Panc1 (cell line): ENCODE data around the gene FZR1. TPM values are rescaled to one million over a fixed set of nuclear protein-coding genes. Genes with fewer than 3 reads are reported as not detected.
"Not testable (repeated sequence)": the region's sequence is repeated elsewhere in the genome, so short reads cannot be mapped to it uniquely, and the experiment has no call there.

Experiments used
- ATAC-seq: fragments of 200-7000 bp; cut with Tn5 transposase; 2 replicates; pipeline ENCODE4 v1.9.1; 2020; ENCODE audit warnings: mild to moderate bottlenecking, moderate library complexity
- BruUV-seq: library from RNA; stranded (reverse); fragments of 400-500 nt; replicated peaks from 2 replicates; lab custom pipeline; 2021; lab: Mats Ljungman, UMichigan
- CTCF ChIA-PET: fragments of 300-600 bp; sonication (Branson Sonifier 250); formaldehyde crosslinking; loops from one replicate; lab custom pipeline; 2022; ENCODE audit warnings: antibody characterized with exemption; lab: Charles Lee
- POLR2A ChIA-PET: fragments of 300-600 bp; sonication (Branson Sonifier 250); formaldehyde crosslinking; loops from one replicate; lab custom pipeline; 2022; ENCODE audit warnings: antibody characterized with exemption; lab: Charles Lee
- DNase-seq: peaks from one replicate; pipeline ENCODE4 v3.0.0-alpha.2; 2010; ENCODE audit warnings: low read depth, low spot score
- H3K27ac ChIP-seq: 2 replicates; pipeline ENCODE4 v1.5.1; 2011; ENCODE audit warnings: mild to moderate bottlenecking, low read length, inconsistent platforms
- H3K27me3 ChIP-seq: fragments of 200-500 bp; sonication (Bioruptor generic); 2 replicates; pipeline ENCODE4 v1.6.0; 2014; ENCODE audit warnings: low read length, inconsistent platforms; ENCODE audit not compliant: control insufficient read depth, insufficient read depth
- H3K36me3 ChIP-seq: fragments of 200-500 bp; sonication (Bioruptor generic); 2 replicates; pipeline ENCODE4 v1.5.1; 2014; ENCODE audit warnings: inconsistent platforms, mild to moderate bottlenecking, low read length, moderate library complexity; ENCODE audit not compliant: control insufficient read depth, insufficient read depth
- H3K4me1 ChIP-seq: 2 replicates; pipeline ENCODE4 v1.5.1; 2011; ENCODE audit warnings: inconsistent platforms, mild to moderate bottlenecking, low read length, moderate library complexity; ENCODE audit not compliant: control insufficient read depth, insufficient read depth
- H3K4me3 ChIP-seq, 2 experiments: 2 replicates each; pipeline ENCODE4 v1.5.1; 2011 to 2012; ENCODE audit warnings: low read depth in 2 of 2, low read length in 2 of 2, mild to moderate bottlenecking in 2 of 2, inconsistent platforms in 1 of 2, moderate library complexity in 1 of 2
- H3K9me3 ChIP-seq: fragments of 200-500 bp; sonication (Bioruptor generic); 2 replicates; pipeline ENCODE4 v1.5.1; 2014; ENCODE audit warnings: low read depth, mild to moderate bottlenecking, inconsistent platforms, low read length, moderate library complexity; ENCODE audit not compliant: control insufficient read depth, insufficient read depth
- CTCF ChIP-seq: fragments of 450-650 bp; IDR thresholded peaks from 2 replicates; pipeline ENCODE4 v1.5.1; 2017; ENCODE audit warnings: mild to moderate bottlenecking
- POLR2AphosphoS5 ChIP-seq: IDR thresholded peaks from 2 replicates; pipeline ENCODE4 v1.6.1; 2012; ENCODE audit warnings: mild to moderate bottlenecking, low read depth, low read length, moderate library complexity
- REST ChIP-seq, 2 experiments: IDR thresholded peaks; 2 replicates each; pipeline ENCODE4 v1.6.1; 2011 to 2012; ENCODE audit warnings: low read depth in 2 of 2, control low read depth in 1 of 2, low read length in 1 of 2, mild to moderate bottlenecking in 1 of 2, moderate library complexity in 1 of 2; ENCODE audit not compliant: insufficient read depth in 1 of 2
- SIN3A ChIP-seq: IDR thresholded peaks from 2 replicates; pipeline ENCODE4 v1.6.1; 2012; ENCODE audit warnings: low read depth, mild to moderate bottlenecking, low read length, moderate library complexity, borderline replicate concordance; ENCODE audit not compliant: insufficient read depth
- TCF7L2 ChIP-seq: IDR thresholded peaks from 2 replicates; pipeline ENCODE4 v1.6.1; 2011; ENCODE audit warnings: mild to moderate bottlenecking, low read depth, low read length, inconsistent platforms
- in situ Hi-C: cut with HindIII; loops from 2 replicates; pipeline ENCODE4 v1.10.0; 2016; ENCODE audit warnings: low sequenced_read_pairs, low pct_unique_long_range_greater_than_20kb
- intact Hi-C: fragments of 100-400 bp; cut with micrococcal nuclease; formaldehyde crosslinking; loops from one replicate; pipeline ENCODE4 v1.10.0; 2022; ENCODE audit not compliant: unreplicated experiment
- total RNA-seq: library from RNA; stranded (reverse); gene quantifications from one replicate; pipeline ENCODE4 v1.2.1, GENCODE V29; 2021; ENCODE audit not compliant: unreplicated experiment

Gene FZR1
- total RNA-seq, 1 experiment from 2014 or later, result 48.7 TPM

DNA sequence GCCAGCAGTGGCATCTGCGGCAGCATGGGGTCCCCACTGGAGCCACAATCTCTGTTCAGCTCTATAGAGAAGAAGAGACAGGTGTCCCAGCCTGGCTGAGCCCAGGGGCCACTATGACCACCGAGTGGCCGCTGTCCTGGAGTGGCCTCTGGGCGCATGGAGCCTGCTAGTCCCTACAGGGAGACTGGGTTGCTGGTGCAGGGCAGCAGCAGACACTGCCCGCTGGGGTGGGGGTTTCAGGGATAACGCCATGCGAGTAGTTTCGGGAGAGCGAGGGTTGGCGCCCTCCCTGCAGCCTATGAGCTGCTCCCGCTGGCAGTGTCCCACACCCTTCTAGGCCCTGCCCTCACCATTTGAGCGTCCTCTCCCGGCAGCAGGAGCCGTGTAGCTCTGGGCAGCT is 22.0 kb downstream of the FZR1 start:
- CTCF ChIA-PET, result no interaction called here
- no peak for ATAC-seq
- in situ Hi-C loops, result no loop called here

DNA sequence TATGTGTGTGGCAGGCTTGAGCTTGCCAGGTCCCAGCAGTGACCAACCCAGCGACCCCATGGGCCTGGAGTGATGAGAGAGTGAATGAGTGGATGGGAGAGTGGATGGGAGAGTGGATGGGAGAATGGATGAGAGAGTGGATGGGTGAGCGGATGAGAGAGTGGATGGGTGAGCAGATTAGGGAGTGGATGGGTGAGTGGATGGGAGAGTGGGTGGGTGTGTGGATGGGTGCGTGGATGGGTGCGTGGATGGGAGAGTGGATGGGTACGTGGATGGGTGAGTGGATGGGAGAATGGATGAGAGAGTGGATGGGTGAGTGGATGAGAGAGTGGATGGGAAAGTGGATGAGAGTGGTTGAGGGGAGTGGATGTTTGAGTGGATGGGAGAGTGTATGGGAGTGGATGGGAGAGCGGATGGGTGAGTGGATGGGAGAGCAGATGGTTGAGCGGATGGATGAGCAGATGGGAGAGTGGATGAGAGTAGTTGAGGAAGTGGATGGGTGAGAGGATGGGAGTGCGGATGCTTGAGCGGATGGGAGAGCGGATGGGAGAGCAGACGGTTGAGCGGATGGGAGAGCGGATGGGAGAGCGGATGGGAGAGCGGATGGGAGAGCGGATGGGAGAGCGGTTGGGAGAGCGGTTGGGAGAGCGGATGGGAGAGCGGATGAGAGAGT is 22.6 kb downstream of the FZR1 start:
- no peak for TF ChIP-seq CTCF
- ChIA-PET POLR2A (no interaction called here), CTCF (no interaction called here)
- no peak overlapping the region for H3K4me3 ChIP-seq
- H3K27ac ChIP-seq, result no peak overlapping the region
- no peaks in the 10 kb centered on the region for H3K27me3 ChIP-seq
- no TSS peak for BruUV-seq
- H3K9me3 ChIP-seq, result no peaks in the 10 kb centered on the region
- no peaks in the 10 kb centered on the region for H3K4me1 ChIP-seq
- intact Hi-C loops, result no loop called here
- DNase-seq (no peak), ATAC-seq (no peak)
- H3K36me3 ChIP-seq, result no peaks in the 10 kb centered on the region
- in situ Hi-C loops, result no loop called here

More for the DNA sequence above, 22.0 kb downstream of the FZR1 start:
- Histone ChIP-seq H3K36me3 (no peaks in the 10 kb centered on the region), H3K9me3 (no peaks in the 10 kb centered on the region), H3K27me3 (no peaks in the 10 kb centered on the region), H3K4me1 (no peaks in the 10 kb centered on the region), H3K4me3 (no peak overlapping the region), H3K27ac (no peak overlapping the region)
- DNase-seq, result no peak
- intact Hi-C loops, result no loop called here
- POLR2A ChIA-PET, result no interaction called here
- no peak for TF ChIP-seq POLR2AphosphoS5
- no peak for TF ChIP-seq SIN3A
- TF ChIP-seq CTCF, result no peak
- TF ChIP-seq TCF7L2, result no peak
- no peak for TF ChIP-seq REST (IDR thresholded peaks at IDR 0.05; ENCODE audit: insufficient read depth in 1 of 2, low read depth in 2 of 2, low read length in 1 of 2)
- BruUV-seq, result no TSS peak

GRCh38 chr19:3529299-3529698 is 23.2 kb downstream of the FZR1 start:
- H3K4me3 ChIP-seq, H3K27me3 ChIP-seq, BruUV-seq, H3K4me1 ChIP-seq, ATAC-seq, H3K9me3 ChIP-seq, H3K27ac ChIP-seq, POLR2A ChIA-PET, DNase-seq, H3K36me3 ChIP-seq, intact Hi-C loops, CTCF ChIA-PET, in situ Hi-C loops: not testable (repeated sequence)
